Osteoblast (primary cell): ENCODE measurements around the gene MPRIP. TPM values are rescaled to one million over a fixed set of nuclear protein-coding genes. Genes with fewer than 3 reads are reported as not detected.

Experiments
- DNase-seq: peaks from one replicate; pipeline ENCODE4 v3.0.0; 2011; ENCODE audit warnings: low spot score, mixed read lengths; ENCODE audit not compliant: insufficient read length; ENCODE audit errors: missing footprints
- H2AFZ ChIP-seq: 2 replicates; pipeline ENCODE4 v1.6.0; 2011; ENCODE audit warnings: mild to moderate bottlenecking, low read length
- H3K27ac ChIP-seq: 2 replicates; pipeline ENCODE4 v1.5.1; 2011; ENCODE audit warnings: mild to moderate bottlenecking, low read depth, low read length, moderate library complexity
- H3K27me3 ChIP-seq: 2 replicates; pipeline ENCODE4 v1.6.0; 2012; ENCODE audit warnings: mild to moderate bottlenecking, control low read depth, inconsistent platforms, low read length, moderate library complexity; ENCODE audit not compliant: insufficient read depth
- H3K36me3 ChIP-seq: 2 replicates; pipeline ENCODE4 v1.5.1; 2011; ENCODE audit warnings: mild to moderate bottlenecking, low read length, control low read depth, moderate library complexity; ENCODE audit not compliant: insufficient read depth
- H3K4me1 ChIP-seq: 2 replicates; pipeline ENCODE4 v1.5.1; 2011; ENCODE audit warnings: mild to moderate bottlenecking, low read length, control low read depth, moderate library complexity; ENCODE audit not compliant: insufficient read depth
- H3K4me2 ChIP-seq: 2 replicates; pipeline ENCODE4 v1.6.0; 2011; ENCODE audit warnings: mild to moderate bottlenecking, low read length; ENCODE audit not compliant: insufficient read depth
- H3K4me3 ChIP-seq: fragments of 200-600 bp; sonication (generic); 3 replicates; pipeline ENCODE4 v1.5.1; 2012; ENCODE audit warnings: mild to moderate bottlenecking, low read length, inconsistent platforms; ENCODE audit not compliant: insufficient read depth
- H3K79me2 ChIP-seq: 2 replicates; pipeline ENCODE4 v1.6.0; 2012; ENCODE audit warnings: mild to moderate bottlenecking, low read length, control low read depth, inconsistent platforms; ENCODE audit not compliant: insufficient read depth
- H3K9me3 ChIP-seq: 2 replicates; pipeline ENCODE4 v1.5.1; 2011; ENCODE audit warnings: low read depth, low read length, control low read depth
- H4K20me1 ChIP-seq: 2 replicates; pipeline ENCODE4 v1.6.0; 2012; ENCODE audit warnings: mild to moderate bottlenecking, low read length, control low read depth; ENCODE audit not compliant: insufficient read depth
- total RNA-seq: library from RNA; depleted of rRNA; stranded (reverse); fragments of >200 nt; gene quantifications from 2 replicates; pipeline ENCODE4 v1.2.3, GENCODE V29; 2012
- TF ChIP-seq, protein P1 (sequence below): IDR thresholded peaks from 2 replicates; pipeline ENCODE4 v1.5.1; 2011; ENCODE audit warnings: mild to moderate bottlenecking, low read depth, low read length, moderate library complexity; ENCODE audit errors: extremely low read depth

The MPRIP gene
- total RNA-seq, 1 donor, result 149 TPM

DNA sequence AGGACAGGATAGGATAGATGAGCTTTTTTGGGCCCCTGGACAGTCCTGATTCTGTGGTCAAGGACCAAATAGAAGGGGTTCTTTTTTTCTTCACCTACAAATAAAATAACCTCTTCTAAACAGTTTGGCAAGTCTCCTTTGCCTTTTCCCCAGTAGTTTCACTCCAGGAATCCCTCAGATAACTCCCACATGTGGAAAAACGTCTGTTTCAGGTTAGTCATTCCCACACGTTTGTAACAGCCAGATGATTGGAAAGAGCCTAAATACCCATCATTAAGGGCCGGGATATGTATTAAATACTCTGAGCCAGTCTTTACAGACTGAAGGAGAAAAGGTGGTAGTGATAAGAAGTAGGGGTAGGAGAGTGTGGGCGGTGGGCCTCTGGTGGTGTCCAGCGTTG is 105.6 kb downstream of the MPRIP start:
- no peak overlapping the region for H2AFZ ChIP-seq
- no peaks in the 10 kb centered on the region for H3K9me3 ChIP-seq
- no peak overlapping the region for H3K4me3 ChIP-seq
- H4K20me1 ChIP-seq, result peaks cover 23% of the 10 kb centered on the region
- H3K79me2 ChIP-seq, result peaks cover 12% of the 10 kb centered on the region
- DNase-seq, result peak; percentile 18
- H3K27ac ChIP-seq, result peak overlapping the region; percentile 63
- H3K36me3 ChIP-seq, result peaks cover 66% of the 10 kb centered on the region
- peaks cover 40% of the 10 kb centered on the region for H3K4me1 ChIP-seq
- TF ChIP-seq, protein P1, sequence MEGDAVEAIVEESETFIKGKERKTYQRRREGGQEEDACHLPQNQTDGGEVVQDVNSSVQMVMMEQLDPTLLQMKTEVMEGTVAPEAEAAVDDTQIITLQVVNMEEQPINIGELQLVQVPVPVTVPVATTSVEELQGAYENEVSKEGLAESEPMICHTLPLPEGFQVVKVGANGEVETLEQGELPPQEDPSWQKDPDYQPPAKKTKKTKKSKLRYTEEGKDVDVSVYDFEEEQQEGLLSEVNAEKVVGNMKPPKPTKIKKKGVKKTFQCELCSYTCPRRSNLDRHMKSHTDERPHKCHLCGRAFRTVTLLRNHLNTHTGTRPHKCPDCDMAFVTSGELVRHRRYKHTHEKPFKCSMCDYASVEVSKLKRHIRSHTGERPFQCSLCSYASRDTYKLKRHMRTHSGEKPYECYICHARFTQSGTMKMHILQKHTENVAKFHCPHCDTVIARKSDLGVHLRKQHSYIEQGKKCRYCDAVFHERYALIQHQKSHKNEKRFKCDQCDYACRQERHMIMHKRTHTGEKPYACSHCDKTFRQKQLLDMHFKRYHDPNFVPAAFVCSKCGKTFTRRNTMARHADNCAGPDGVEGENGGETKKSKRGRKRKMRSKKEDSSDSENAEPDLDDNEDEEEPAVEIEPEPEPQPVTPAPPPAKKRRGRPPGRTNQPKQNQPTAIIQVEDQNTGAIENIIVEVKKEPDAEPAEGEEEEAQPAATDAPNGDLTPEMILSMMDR, result no peak
- H3K27me3 ChIP-seq, result no peaks in the 10 kb centered on the region
- no peak overlapping the region for H3K4me2 ChIP-seq

DNA sequence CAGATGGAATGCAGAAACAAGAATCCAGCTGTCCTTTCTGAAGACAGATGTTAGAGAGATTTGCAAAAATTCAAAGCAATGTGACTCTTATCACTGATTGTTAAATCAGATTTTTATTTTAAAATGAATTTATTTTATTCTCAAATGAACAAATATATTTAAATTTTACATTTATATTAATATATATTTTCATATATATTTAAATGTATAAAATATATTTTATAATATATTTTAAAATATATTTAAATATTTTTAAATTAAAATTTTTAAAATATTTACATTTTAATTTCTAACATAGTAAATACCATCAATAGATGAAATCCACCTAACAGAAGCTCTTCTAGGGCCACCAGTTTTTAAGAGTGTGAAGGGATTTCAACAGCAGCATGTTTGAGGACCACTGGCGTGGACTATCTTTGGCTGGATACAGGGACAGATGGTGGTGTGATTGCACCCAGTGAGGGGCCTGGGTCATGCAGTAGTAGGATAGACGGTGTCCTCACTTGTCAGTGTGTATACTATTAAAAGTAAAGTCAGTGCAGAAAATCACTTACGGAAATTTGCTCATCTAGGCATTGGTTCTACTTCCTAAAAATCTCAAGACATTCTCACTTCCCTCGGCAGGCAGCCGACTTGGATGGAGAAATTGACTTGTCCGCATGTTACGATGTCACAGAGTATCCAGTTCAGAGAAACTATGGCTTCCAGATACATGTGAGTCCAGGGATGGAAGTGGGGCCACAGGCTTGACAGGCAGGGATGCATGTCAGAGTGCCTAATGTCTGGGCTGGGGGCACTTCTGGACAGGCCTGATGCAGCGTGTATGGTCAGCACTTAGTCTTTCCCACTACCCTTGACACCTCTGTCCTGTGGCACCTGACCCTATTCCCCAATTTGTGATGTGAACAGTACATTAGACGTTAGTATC is 107.5 kb downstream of the MPRIP start:
- peak overlapping the region; percentile 93 for H3K27ac ChIP-seq
- no peak overlapping the region for H3K4me2 ChIP-seq
- no peak overlapping the region for H3K4me3 ChIP-seq
- no peak overlapping the region for H2AFZ ChIP-seq
- TF ChIP-seq, protein P1, result no peak
- H3K79me2 ChIP-seq, result peaks cover 14% of the 10 kb centered on the region
- peaks cover 42% of the 10 kb centered on the region for H3K4me1 ChIP-seq
- H4K20me1 ChIP-seq, result peaks cover 11% of the 10 kb centered on the region
- no peaks in the 10 kb centered on the region for H3K9me3 ChIP-seq
- no peaks in the 10 kb centered on the region for H3K27me3 ChIP-seq
- no peak for DNase-seq
- H3K36me3 ChIP-seq, result peaks cover 67% of the 10 kb centered on the region

- TF ChIP-seq, protein P1, result no peak
- Histone ChIP-seq H2AFZ (no peak overlapping the region), H3K4me2 (no peak overlapping the region), H3K79me2 (peaks cover 14% of the 10 kb centered on the region), H3K36me3 (peaks cover 68% of the 10 kb centered on the region), H3K4me3 (no peak overlapping the region), H3K27ac (peak overlapping the region; percentile 93), H4K20me1 (peaks cover 8% of the 10 kb centered on the region), H3K4me1 (peaks cover 47% of the 10 kb centered on the region), H3K27me3 (no peaks in the 10 kb centered on the region), H3K9me3 (no peaks in the 10 kb centered on the region)
- no peak for DNase-seq
Measured at GRCh38 chr17:17150448-17150800, 108.2 kb downstream of the MPRIP start.

GRCh38 chr17:17151055-17151454 is 108.8 kb downstream of the MPRIP start:
- Histone ChIP-seq H3K27me3 (no peaks in the 10 kb centered on the region), H3K36me3 (peaks cover 67% of the 10 kb centered on the region), H2AFZ (no peak overlapping the region), H3K27ac (peak overlapping the region; percentile 93), H3K4me2 (peak overlapping the region; percentile 66), H3K4me1 (peaks cover 53% of the 10 kb centered on the region), H3K4me3 (peak overlapping the region; percentile 4), H3K9me3 (no peaks in the 10 kb centered on the region), H4K20me1 (peaks cover 11% of the 10 kb centered on the region), H3K79me2 (peaks cover 14% of the 10 kb centered on the region)
- peak; percentile 89 for DNase-seq
- TF ChIP-seq, protein P1, result no peak
